Measurements from ENCODE around the gene SHC2.
A peak's percentile ranks its signal among the peaks of the same experiment; 100 is the strongest.

SHC2 gene

GRCh38 chr19:496986-497385 is 36.2 kb upstream of the SHC2 start:
- Histone ChIP-seq H3K9me3 (no peaks in the 10 kb centered on the region; the same call in 1 of the 2 replicates), H3K4me1 (no peaks in the 10 kb centered on the region), H3K4me3 (no peak overlapping the region), H3K36me3 (replicated peaks) (no peaks in the 10 kb centered on the region), H3K27me3 (ENCODE audit: low read depth) (peaks cover 10% of the 10 kb centered on the region)
- in situ Hi-C loops (cut with MboI; ENCODE audit: low sequenced_read_pairs) = no loop called here
- no peak for DNase-seq (ENCODE audit: low spot score in 2 of 2)

- no peaks in the 10 kb centered on the region; the same call in 1 of the 2 replicates for H3K9me3 ChIP-seq
- H3K36me3 ChIP-seq (replicated peaks) = no peaks in the 10 kb centered on the region
- peak within 1 kb of the TSS; percentile 13; the same call in 1 of the 2 replicates for H3K4me3 ChIP-seq
- no peak for DNase-seq (ENCODE audit: low spot score in 2 of 2)
- in situ Hi-C loops (cut with MboI; ENCODE audit: low sequenced_read_pairs) = no loop called here
- H3K4me1 ChIP-seq = no peaks in the 10 kb centered on the region
- H3K27me3 ChIP-seq (ENCODE audit: low read depth) = peaks cover 10% of the 10 kb centered on the region
Observed at GRCh38 chr19:496112-496665, 35.4 kb upstream of the SHC2 start, which contains the start of gene MADCAM1. Gene MADCAM1, plus strand, starts transcription at chr19:496486. Its CDS starts 14 bp downstream, at chr19:496500.

GRCh38 chr19:495402-496111 is 34.7 kb upstream of the SHC2 start:
- no peaks in the 10 kb centered on the region for H3K36me3 ChIP-seq (replicated peaks)
- H3K4me3 ChIP-seq = no peak overlapping the region
- H3K9me3 ChIP-seq = no peaks in the 10 kb centered on the region; the same call in 1 of the 2 replicates
- DNase-seq (ENCODE audit: low spot score in 2 of 2) = peak; percentile 39 to 65
- in situ Hi-C loops (cut with MboI; ENCODE audit: low sequenced_read_pairs) = no loop called here
- H3K4me1 ChIP-seq = no peaks in the 10 kb centered on the region
- H3K27me3 ChIP-seq (ENCODE audit: low read depth) = peaks cover 10% of the 10 kb centered on the region

GRCh38 chr19:495081-495401 is 34.2 kb upstream of the SHC2 start:
- in situ Hi-C loops (cut with MboI; ENCODE audit: low sequenced_read_pairs) = no loop called here
- Histone ChIP-seq H3K27me3 (ENCODE audit: low read depth) (peaks cover 10% of the 10 kb centered on the region), H3K4me3 (no peak overlapping the region), H3K4me1 (peaks cover under 1% of the 10 kb centered on the region; the same call in 1 of the 2 replicates), H3K36me3 (replicated peaks) (no peaks in the 10 kb centered on the region), H3K9me3 (no peaks in the 10 kb centered on the region; the same call in 1 of the 2 replicates)
- no peak for DNase-seq (ENCODE audit: low spot score in 2 of 2)

GRCh38 chr19:494171-495080 is 33.6 kb upstream of the SHC2 start:
- H3K27me3 ChIP-seq (ENCODE audit: low read depth) = peaks cover 10% of the 10 kb centered on the region
- no peaks in the 10 kb centered on the region; the same call in 1 of the 2 replicates for H3K9me3 ChIP-seq
- in situ Hi-C loops (cut with MboI; ENCODE audit: low sequenced_read_pairs) = no loop called here
- DNase-seq (ENCODE audit: low spot score in 2 of 2) = no peak
- H3K36me3 ChIP-seq (replicated peaks) = no peaks in the 10 kb centered on the region
- H3K4me3 ChIP-seq = no peak overlapping the region
- peaks cover 5% of the 10 kb centered on the region; the same call in 1 of the 2 replicates for H3K4me1 ChIP-seq

- in situ Hi-C loops (cut with MboI; ENCODE audit: low sequenced_read_pairs) = no loop called here
- H3K27me3 ChIP-seq (ENCODE audit: low read depth) = peaks cover 8% of the 10 kb centered on the region
- H3K4me3 ChIP-seq = no peak overlapping the region
- peaks cover 5% of the 10 kb centered on the region; the same call in 1 of the 2 replicates for H3K4me1 ChIP-seq
- no peaks in the 10 kb centered on the region for H3K9me3 ChIP-seq
- no peak for DNase-seq (ENCODE audit: low spot score in 2 of 2)
- H3K36me3 ChIP-seq (replicated peaks) = peaks cover 2% of the 10 kb centered on the region; the same call in 1 of the 2 replicates
Observed at GRCh38 chr19:493391-494170, 32.7 kb upstream of the SHC2 start.

- H3K27me3 ChIP-seq (ENCODE audit: low read depth) = no peaks in the 10 kb centered on the region
- peaks cover 5% of the 10 kb centered on the region; the same call in 1 of the 2 replicates for H3K4me1 ChIP-seq
- peak in 1 of 2 experiments; percentile 42 for DNase-seq (ENCODE audit: low spot score in 2 of 2)
- no peak overlapping the region for H3K4me3 ChIP-seq
- H3K9me3 ChIP-seq = no peaks in the 10 kb centered on the region
- in situ Hi-C loops (cut with MboI; ENCODE audit: low sequenced_read_pairs) = no loop called here
- peaks cover 4% of the 10 kb centered on the region; the same call in 1 of the 2 replicates for H3K36me3 ChIP-seq (replicated peaks)
Observed at GRCh38 chr19:492091-492531, 31.3 kb upstream of the SHC2 start.

- no peak overlapping the region for H3K4me3 ChIP-seq
- no peaks in the 10 kb centered on the region for H3K9me3 ChIP-seq
- no peaks in the 10 kb centered on the region for H3K27me3 ChIP-seq (ENCODE audit: low read depth)
- DNase-seq (ENCODE audit: low spot score in 2 of 2) = peak; percentile 2 to 50
- peaks cover 5% of the 10 kb centered on the region; the same call in 1 of the 2 replicates for H3K4me1 ChIP-seq
- in situ Hi-C loops (cut with MboI; ENCODE audit: low sequenced_read_pairs) = no loop called here
- H3K36me3 ChIP-seq (replicated peaks) = peaks cover 4% of the 10 kb centered on the region; the same call in 1 of the 2 replicates
Observed at GRCh38 chr19:491146-491741, 30.4 kb upstream of the SHC2 start.

GRCh38 chr19:489418-490196 is 28.8 kb upstream of the SHC2 start:
- H3K9me3 ChIP-seq = no peaks in the 10 kb centered on the region
- peak overlapping the region; percentile 89 for H3K4me3 ChIP-seq
- peaks cover 5% of the 10 kb centered on the region; the same call in 1 of the 2 replicates for H3K4me1 ChIP-seq
- H3K27me3 ChIP-seq (ENCODE audit: low read depth) = peaks cover 4% of the 10 kb centered on the region; the same call in 1 of the 2 replicates
- peak in 1 of 2 experiments; percentile 52 for DNase-seq (ENCODE audit: low spot score in 2 of 2)
- peaks cover 4% of the 10 kb centered on the region; the same call in 1 of the 2 replicates for H3K36me3 ChIP-seq (replicated peaks)
- in situ Hi-C loops (cut with MboI; ENCODE audit: low sequenced_read_pairs) = no loop called here

- H3K36me3 ChIP-seq (replicated peaks) = peaks cover 4% of the 10 kb centered on the region; the same call in 1 of the 2 replicates
- no peaks in the 10 kb centered on the region for H3K9me3 ChIP-seq
- peaks cover 4% of the 10 kb centered on the region; the same call in 1 of the 2 replicates for H3K27me3 ChIP-seq (ENCODE audit: low read depth)
- in situ Hi-C loops (cut with MboI; ENCODE audit: low sequenced_read_pairs) = no loop called here
- DNase-seq (ENCODE audit: low spot score in 2 of 2) = peak; percentile 91 to 97
- H3K4me3 ChIP-seq = peak overlapping the region; percentile 89
- peaks cover 5% of the 10 kb centered on the region; the same call in 1 of the 2 replicates for H3K4me1 ChIP-seq
Observed at GRCh38 chr19:488505-489417, 27.9 kb upstream of the SHC2 start.

- Histone ChIP-seq H3K4me3 (no peak overlapping the region), H3K4me1 (peaks cover 5% of the 10 kb centered on the region; the same call in 1 of the 2 replicates), H3K36me3 (replicated peaks) (peaks cover 4% of the 10 kb centered on the region; the same call in 1 of the 2 replicates), H3K9me3 (no peaks in the 10 kb centered on the region), H3K27me3 (ENCODE audit: low read depth) (peaks cover 4% of the 10 kb centered on the region; the same call in 1 of the 2 replicates)
- DNase-seq (ENCODE audit: low spot score in 2 of 2) = no peak
- in situ Hi-C loops (cut with MboI; ENCODE audit: low sequenced_read_pairs) = no loop called here
Observed at GRCh38 chr19:485583-486236, 24.9 kb upstream of the SHC2 start.

Measured in HAP-1 (cell line).